Activated naive CD8-positive, alpha-beta T cell treated with anti-CD3 and anti-CD28 coated beads, Interleukin-2, amount 50 U/mL, for 24 hours (primary cell): Measurements from ENCODE around the gene PDZRN4.
"Not testable (repeated sequence)": the region's sequence is repeated elsewhere in the genome, so short reads cannot be mapped to it uniquely, and the experiment has no call there.

ENCODE experiments used
- ATAC-seq: fragments of 150-1000 bp; cut with Tn5 transposase; one replicate; pipeline ENCODE4 v1.10.0; 2021
- DNase-seq: peaks from one replicate; pipeline ENCODE4 v3.0.0; 2021
- H3K27ac Mint-ChIP-seq: one replicate; pipeline ENCODE4 v1.8.0; 2021; ENCODE audit warnings: mild to moderate bottlenecking, mixed read lengths
- H3K27me3 Mint-ChIP-seq: one replicate; pipeline ENCODE4 v1.8.0; 2021; ENCODE audit warnings: mixed read lengths
- H3K36me3 Mint-ChIP-seq: one replicate; pipeline ENCODE4 v1.8.0; 2021; ENCODE audit warnings: low read depth, mixed read lengths
- H3K4me1 Mint-ChIP-seq: one replicate; pipeline ENCODE4 v1.8.0; 2021; ENCODE audit warnings: mixed read lengths
- H3K4me3 Mint-ChIP-seq: one replicate; pipeline ENCODE4 v1.8.0; 2021; ENCODE audit warnings: mild to moderate bottlenecking, moderate library complexity, mixed read lengths
- H3K9me3 Mint-ChIP-seq: one replicate; pipeline ENCODE4 v1.8.0; 2021; ENCODE audit warnings: mixed read lengths

The PDZRN4 gene

GRCh38 chr12:41564816-41565215, 376.7 kb downstream of the PDZRN4 start:
- no peaks in the 10 kb centered on the region for H3K4me1 Mint-ChIP-seq
- H3K4me3 Mint-ChIP-seq: no peak overlapping the region
- H3K9me3 Mint-ChIP-seq: no peaks in the 10 kb centered on the region
- H3K27ac Mint-ChIP-seq: no peak overlapping the region
- H3K36me3 Mint-ChIP-seq: no peaks in the 10 kb centered on the region
- ATAC-seq (no peak), DNase-seq (no peak)
- no peaks in the 10 kb centered on the region for H3K27me3 Mint-ChIP-seq

- ATAC-seq (no peak), DNase-seq (no peak)
- Mint-ChIP-seq H3K9me3 (no peaks in the 10 kb centered on the region), H3K27ac (no peak overlapping the region), H3K4me1 (no peaks in the 10 kb centered on the region), H3K36me3 (no peaks in the 10 kb centered on the region), H3K27me3 (no peaks in the 10 kb centered on the region), H3K4me3 (no peak overlapping the region)
Measured at GRCh38 chr12:41566703-41567102, 378.6 kb downstream of the PDZRN4 start.

- H3K9me3 Mint-ChIP-seq: no peaks in the 10 kb centered on the region
- H3K4me1 Mint-ChIP-seq: no peaks in the 10 kb centered on the region
- DNase-seq (no peak), ATAC-seq (no peak)
- H3K27ac Mint-ChIP-seq: no peak overlapping the region
- no peaks in the 10 kb centered on the region for H3K36me3 Mint-ChIP-seq
- H3K4me3 Mint-ChIP-seq: no peak overlapping the region
- H3K27me3 Mint-ChIP-seq: no peaks in the 10 kb centered on the region
Measured at GRCh38 chr12:41573445-41573844, 385.3 kb downstream of the PDZRN4 start.

- no peak overlapping the region for H3K27ac Mint-ChIP-seq
- no peaks in the 10 kb centered on the region for H3K36me3 Mint-ChIP-seq
- H3K27me3 Mint-ChIP-seq: no peaks in the 10 kb centered on the region
- ATAC-seq (no peak), DNase-seq (no peak)
- no peaks in the 10 kb centered on the region for H3K9me3 Mint-ChIP-seq
- no peak overlapping the region for H3K4me3 Mint-ChIP-seq
- no peaks in the 10 kb centered on the region for H3K4me1 Mint-ChIP-seq
Measured at GRCh38 chr12:41576925-41577324, 388.8 kb downstream of the PDZRN4 start.

DNA sequence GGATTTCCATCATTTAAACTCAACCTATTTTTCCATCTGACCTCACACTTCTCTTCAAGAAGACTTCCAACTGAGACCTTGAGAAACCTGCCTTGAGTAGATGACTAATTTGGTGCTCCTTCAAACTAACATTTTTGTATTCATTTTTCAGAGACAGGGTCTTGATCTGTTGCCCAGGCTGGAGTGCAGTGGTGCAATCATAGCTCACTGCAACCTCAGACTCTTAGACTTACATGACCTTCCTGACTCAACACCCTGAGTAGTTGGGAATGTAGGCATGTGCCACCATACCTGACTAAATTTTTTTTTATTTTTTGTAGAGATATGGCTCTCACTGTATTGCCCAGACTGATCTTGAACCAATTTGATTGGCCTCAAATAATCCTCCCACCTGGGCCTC, 389.9 kb downstream of the PDZRN4 start:
- ATAC-seq (no peak), DNase-seq (no peak)
- Mint-ChIP-seq H3K27ac (no peak overlapping the region), H3K4me1 (no peaks in the 10 kb centered on the region), H3K36me3 (no peaks in the 10 kb centered on the region), H3K4me3 (no peak overlapping the region), H3K27me3 (no peaks in the 10 kb centered on the region), H3K9me3 (no peaks in the 10 kb centered on the region)

- ATAC-seq (no peak), DNase-seq (no peak)
- H3K9me3 Mint-ChIP-seq: no peaks in the 10 kb centered on the region
- no peak overlapping the region for H3K4me3 Mint-ChIP-seq
- no peaks in the 10 kb centered on the region for H3K36me3 Mint-ChIP-seq
- no peaks in the 10 kb centered on the region for H3K27me3 Mint-ChIP-seq
- H3K4me1 Mint-ChIP-seq: no peaks in the 10 kb centered on the region
- H3K27ac Mint-ChIP-seq: no peak overlapping the region
Measured at GRCh38 chr12:41585784-41586183, 397.7 kb downstream of the PDZRN4 start.

GRCh38 chr12:41587574-41587973, 399.5 kb downstream of the PDZRN4 start:
- DNase-seq: no peak
- no peaks in the 10 kb centered on the region for H3K9me3 Mint-ChIP-seq
- no peaks in the 10 kb centered on the region for H3K27me3 Mint-ChIP-seq
- H3K36me3 Mint-ChIP-seq: no peaks in the 10 kb centered on the region
- no peak overlapping the region for H3K4me3 Mint-ChIP-seq
- H3K4me1 Mint-ChIP-seq: no peaks in the 10 kb centered on the region
- no peak for ATAC-seq
- no peak overlapping the region for H3K27ac Mint-ChIP-seq

- no peak for DNase-seq
- ATAC-seq: no peak
- H3K4me3 Mint-ChIP-seq: no peak overlapping the region
- no peaks in the 10 kb centered on the region for H3K36me3 Mint-ChIP-seq
- no peaks in the 10 kb centered on the region for H3K4me1 Mint-ChIP-seq
- no peak overlapping the region for H3K27ac Mint-ChIP-seq
- no peaks in the 10 kb centered on the region for H3K9me3 Mint-ChIP-seq
- no peaks in the 10 kb centered on the region for H3K27me3 Mint-ChIP-seq
Measured at GRCh38 chr12:41589878-41590277, 401.8 kb downstream of the PDZRN4 start.

GRCh38 chr12:41596190-41596589, 408.1 kb downstream of the PDZRN4 start:
- no peaks in the 10 kb centered on the region for H3K4me1 Mint-ChIP-seq
- H3K27me3 Mint-ChIP-seq: no peaks in the 10 kb centered on the region
- H3K9me3 Mint-ChIP-seq: no peaks in the 10 kb centered on the region
- H3K4me3 Mint-ChIP-seq: no peak overlapping the region
- H3K27ac Mint-ChIP-seq: no peak overlapping the region
- no peak for DNase-seq
- H3K36me3 Mint-ChIP-seq: no peaks in the 10 kb centered on the region
- ATAC-seq: no peak

DNA sequence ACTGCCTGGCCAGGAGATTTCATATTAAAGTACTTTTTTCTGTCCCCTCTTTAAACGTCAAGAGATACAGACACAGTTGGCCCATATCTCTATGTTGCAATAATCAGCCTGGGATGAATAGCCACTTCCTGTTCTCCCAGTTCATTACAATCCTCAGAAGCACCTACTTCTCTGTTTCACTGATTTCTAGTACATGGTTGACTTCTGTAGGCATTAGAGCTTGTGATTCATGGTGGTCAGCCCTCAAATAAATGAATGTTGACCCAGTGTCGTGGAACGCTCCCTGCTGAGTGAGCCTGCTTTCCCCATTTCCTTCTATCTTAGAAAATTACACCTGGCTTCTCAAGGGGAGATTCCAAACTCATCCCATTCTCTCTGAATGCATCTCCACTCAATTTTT, 416.7 kb downstream of the PDZRN4 start:
- Mint-ChIP-seq H3K4me3 (no peak overlapping the region), H3K27me3 (no peaks in the 10 kb centered on the region), H3K36me3 (no peaks in the 10 kb centered on the region), H3K4me1 (no peaks in the 10 kb centered on the region), H3K27ac (no peak overlapping the region), H3K9me3 (no peaks in the 10 kb centered on the region)
- ATAC-seq: no peak
- DNase-seq: no peak

DNA sequence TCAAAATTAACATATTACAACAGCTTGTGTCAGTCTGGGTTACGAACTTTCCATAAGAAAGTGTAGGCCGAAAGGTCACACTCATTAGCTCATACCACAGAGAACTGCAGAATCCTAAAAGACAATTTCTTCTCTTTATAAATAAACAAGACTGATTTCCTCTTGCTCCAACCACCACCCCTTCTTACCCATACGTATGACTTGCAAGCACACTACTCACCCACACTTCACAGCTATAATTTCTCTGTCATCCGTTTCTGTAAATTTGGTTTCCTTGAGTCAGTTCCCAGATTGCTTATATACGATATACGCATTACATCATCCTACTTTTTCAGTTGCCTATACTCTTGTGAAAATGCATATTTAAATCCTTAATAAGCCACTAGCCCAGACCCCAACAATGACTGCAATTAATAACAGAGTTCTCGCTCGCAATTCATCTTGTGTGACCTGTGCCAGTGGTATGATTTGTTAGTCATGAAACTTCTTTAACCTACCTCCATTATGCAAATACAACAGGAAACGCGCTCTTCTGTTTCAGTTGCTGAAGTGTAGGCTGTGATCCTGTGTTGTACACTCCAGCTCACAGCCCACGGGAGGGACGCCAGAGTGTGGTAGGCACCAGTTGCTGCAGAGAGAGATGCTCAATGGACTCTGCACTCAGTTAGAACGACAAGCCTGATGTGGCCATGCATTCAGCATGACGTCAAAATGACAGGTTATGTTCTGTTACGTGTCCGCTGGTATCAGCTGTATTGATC, 417.6 kb downstream of the PDZRN4 start:
- Mint-ChIP-seq H3K4me1 (no peaks in the 10 kb centered on the region), H3K9me3 (peaks cover under 1% of the 10 kb centered on the region), H3K27me3 (no peaks in the 10 kb centered on the region), H3K27ac (no peak overlapping the region), H3K4me3 (no peak overlapping the region), H3K36me3 (no peaks in the 10 kb centered on the region)
- ATAC-seq (no peak), DNase-seq (no peak)

DNA sequence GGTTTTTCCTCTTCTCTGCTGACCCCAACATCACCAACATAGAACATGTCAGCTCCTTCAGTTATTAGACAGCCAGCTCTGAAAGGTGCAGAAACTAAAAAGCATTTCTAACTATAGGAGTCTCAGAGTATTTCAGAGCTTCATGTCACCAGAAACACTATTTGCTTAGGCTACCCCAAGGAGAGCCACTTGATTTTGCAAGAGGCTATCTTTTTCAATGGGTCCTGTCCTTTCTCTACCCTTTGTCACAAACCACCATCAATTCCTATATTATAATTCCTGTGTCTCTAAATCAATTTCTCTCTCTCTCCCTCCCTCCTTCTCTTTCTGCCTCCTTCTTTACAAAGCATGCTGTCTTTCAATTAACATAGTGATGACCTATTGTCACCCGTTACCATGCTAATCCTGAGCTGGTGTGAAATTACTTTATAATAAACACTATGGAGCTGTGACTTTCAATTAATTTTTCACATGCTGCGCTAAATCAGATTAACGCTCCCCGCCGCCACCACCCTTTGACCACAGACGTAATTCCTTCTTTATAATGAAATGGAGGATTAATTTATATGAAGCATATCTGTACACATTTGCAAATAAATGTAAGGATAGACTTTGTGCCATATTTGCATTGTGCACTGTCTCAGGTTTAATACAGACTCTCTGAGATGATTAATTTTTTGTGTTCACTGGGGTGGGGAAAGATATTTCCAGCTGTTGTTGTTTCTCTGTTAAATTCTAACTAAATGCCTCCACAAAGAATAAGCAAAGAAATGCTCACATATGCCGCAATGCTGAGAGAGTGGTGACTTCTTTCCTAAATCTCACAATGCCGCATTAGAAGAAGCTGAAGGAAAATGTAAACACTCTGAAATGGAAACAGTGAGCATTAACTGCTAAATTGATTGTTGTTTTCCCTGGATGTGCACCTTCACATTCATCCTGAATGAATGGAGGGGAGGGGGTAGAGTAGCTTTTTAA, 418.6 kb downstream of the PDZRN4 start:
- Mint-ChIP-seq H3K27me3 (peaks cover 3% of the 10 kb centered on the region), H3K4me1 (no peaks in the 10 kb centered on the region), H3K9me3 (peaks cover 8% of the 10 kb centered on the region), H3K4me3 (no peak overlapping the region), H3K27ac (no peak overlapping the region), H3K36me3 (no peaks in the 10 kb centered on the region)
- ATAC-seq: no peak
- DNase-seq: no peak

GRCh38 chr12:41612892-41613557, 424.9 kb downstream of the PDZRN4 start:
- Mint-ChIP-seq H3K9me3 (peaks cover 19% of the 10 kb centered on the region), H3K36me3 (no peaks in the 10 kb centered on the region), H3K4me1 (no peaks in the 10 kb centered on the region), H3K27me3 (peaks cover 3% of the 10 kb centered on the region), H3K27ac (no peak overlapping the region), H3K4me3 (no peak overlapping the region)
- ATAC-seq (no peak), DNase-seq (no peak)

DNA sequence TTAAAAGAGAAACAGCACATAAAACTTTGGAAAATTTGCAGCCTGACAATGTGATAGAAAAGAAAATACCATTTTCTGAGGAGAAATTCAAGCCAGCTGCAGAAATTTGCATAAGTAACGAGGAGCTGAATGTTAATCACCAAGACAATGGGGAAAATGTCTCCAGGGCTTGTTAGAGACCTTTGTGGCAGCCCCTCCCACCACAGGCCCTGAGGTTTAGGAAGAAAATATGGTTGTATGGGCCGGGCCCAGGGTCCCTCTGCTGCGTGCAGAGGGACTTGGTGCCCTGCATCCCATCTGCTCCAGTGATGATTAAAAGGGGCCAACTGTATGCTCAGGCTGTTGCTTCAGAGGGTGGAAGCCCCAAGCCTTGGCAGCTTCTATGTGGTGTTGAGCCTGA, 427.1 kb downstream of the PDZRN4 start:
- not testable (repeated sequence) for ATAC-seq, H3K27me3 Mint-ChIP-seq, H3K4me3 Mint-ChIP-seq, H3K27ac Mint-ChIP-seq, H3K4me1 Mint-ChIP-seq, DNase-seq, H3K36me3 Mint-ChIP-seq
- H3K9me3 Mint-ChIP-seq: peaks cover 19% of the 10 kb centered on the region

- Mint-ChIP-seq H3K36me3 (no peaks in the 10 kb centered on the region), H3K4me3 (no peak overlapping the region), H3K27me3 (peaks cover 3% of the 10 kb centered on the region), H3K27ac (no peak overlapping the region), H3K9me3 (peaks cover 9% of the 10 kb centered on the region), H3K4me1 (no peaks in the 10 kb centered on the region)
- no peak for DNase-seq
- no peak for ATAC-seq
Measured at GRCh38 chr12:41619705-41620104, 431.6 kb downstream of the PDZRN4 start.
